ENCODE results near the gene ACP2.

GRCh38 chr11:47239852-47240251, 8.8 kb downstream of the ACP2 start:
- TF ChIP-seq, protein P1, sequence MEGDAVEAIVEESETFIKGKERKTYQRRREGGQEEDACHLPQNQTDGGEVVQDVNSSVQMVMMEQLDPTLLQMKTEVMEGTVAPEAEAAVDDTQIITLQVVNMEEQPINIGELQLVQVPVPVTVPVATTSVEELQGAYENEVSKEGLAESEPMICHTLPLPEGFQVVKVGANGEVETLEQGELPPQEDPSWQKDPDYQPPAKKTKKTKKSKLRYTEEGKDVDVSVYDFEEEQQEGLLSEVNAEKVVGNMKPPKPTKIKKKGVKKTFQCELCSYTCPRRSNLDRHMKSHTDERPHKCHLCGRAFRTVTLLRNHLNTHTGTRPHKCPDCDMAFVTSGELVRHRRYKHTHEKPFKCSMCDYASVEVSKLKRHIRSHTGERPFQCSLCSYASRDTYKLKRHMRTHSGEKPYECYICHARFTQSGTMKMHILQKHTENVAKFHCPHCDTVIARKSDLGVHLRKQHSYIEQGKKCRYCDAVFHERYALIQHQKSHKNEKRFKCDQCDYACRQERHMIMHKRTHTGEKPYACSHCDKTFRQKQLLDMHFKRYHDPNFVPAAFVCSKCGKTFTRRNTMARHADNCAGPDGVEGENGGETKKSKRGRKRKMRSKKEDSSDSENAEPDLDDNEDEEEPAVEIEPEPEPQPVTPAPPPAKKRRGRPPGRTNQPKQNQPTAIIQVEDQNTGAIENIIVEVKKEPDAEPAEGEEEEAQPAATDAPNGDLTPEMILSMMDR (conservative IDR thresholded peaks at IDR 0.05; ENCODE audit: low read length), result no peak
- no peak for TF ChIP-seq EZH2phosphoT487 (IDR thresholded peaks at IDR 0.05; ENCODE audit: borderline replicate concordance)

Data from Loucy (cell line).